ENCODE results near the gene NDUFAF2.
"Not testable (repeated sequence)": the region's sequence is repeated elsewhere in the genome, so short reads cannot be mapped to it uniquely, and the experiment has no call there.

NDUFAF2 gene

GRCh38 chr5:61050292-61050691 lies 105.3 kb downstream of the NDUFAF2 start:
- DNase-seq (ENCODE audit: low read depth in 2 of 2), result no peak

- DNase-seq (ENCODE audit: low read depth in 2 of 2), result no peak
These were observed 106.3 kb downstream of the NDUFAF2 start for GRCh38 chr5:61051267-61051666.

DNA sequence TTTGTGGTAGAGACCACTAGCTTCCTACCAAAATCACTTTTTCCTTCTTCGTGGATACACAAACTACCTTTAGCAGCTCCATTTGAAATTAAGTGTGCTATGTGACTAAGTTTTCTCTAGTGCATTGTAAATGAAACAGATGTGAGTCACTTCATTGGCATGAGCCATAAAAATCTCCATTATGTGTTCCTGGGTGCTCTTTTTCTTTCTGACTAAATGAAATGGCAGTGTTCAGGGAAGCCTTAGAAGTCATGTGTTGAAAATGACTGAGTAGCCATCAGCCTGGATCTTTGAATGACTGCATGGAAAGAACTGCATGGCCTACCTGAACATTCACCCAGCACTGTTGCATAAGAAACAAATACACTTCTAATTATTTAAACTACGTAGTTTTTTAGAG lies 107.9 kb downstream of the NDUFAF2 start:
- DNase-seq (ENCODE audit: low read depth in 2 of 2), result no peak

DNA sequence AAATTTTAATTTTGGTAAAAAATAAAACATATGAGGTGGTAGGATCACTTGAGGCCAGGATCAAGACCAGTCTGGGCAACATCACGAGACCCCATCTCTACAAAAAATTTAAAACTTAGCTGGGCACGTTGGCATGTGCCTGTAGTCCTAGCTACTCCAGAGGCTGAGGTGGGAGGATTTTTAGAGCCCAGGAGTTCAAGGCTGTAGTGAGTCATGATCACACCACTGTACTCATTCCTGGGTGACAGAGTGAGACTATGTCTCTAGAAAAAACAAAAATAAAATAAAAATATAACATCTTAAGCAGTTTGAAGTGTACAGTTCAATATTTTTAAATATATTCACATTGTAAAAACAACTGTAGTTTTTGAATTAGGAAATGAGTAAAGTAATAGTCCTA lies 108.9 kb downstream of the NDUFAF2 start:
- no peak for DNase-seq (ENCODE audit: low read depth in 2 of 2)

DNA sequence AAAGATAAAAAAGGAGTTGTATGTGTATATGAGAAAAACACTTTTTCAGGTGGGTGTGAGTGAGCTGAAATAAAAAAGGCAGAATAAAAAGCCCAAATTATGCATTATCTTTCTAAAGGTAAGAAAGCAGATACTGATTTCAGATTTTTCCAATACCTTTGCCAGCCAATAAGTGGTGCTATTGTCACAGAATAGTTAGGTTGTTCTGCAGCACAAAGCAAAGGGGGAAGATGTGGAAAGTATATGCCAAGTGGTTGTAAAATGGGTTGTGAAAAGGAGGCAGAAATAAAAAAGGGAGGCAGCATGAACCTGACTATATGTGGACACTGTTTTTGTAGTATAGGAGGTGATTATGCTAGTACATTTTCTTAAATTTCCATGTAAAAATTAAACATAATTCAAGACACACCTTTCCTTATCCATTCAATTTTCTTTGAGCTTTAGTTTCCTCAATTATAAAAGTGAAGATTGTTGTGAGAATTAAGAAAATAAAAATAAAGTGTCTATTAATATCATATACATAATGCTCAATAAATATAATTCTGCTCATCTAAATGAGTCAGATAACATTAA lies 110.5 kb downstream of the NDUFAF2 start:
- no peak for DNase-seq (ENCODE audit: low read depth in 2 of 2)

GRCh38 chr5:61059499-61059898 lies 114.5 kb downstream of the NDUFAF2 start:
- DNase-seq (ENCODE audit: low read depth in 2 of 2), result no peak

DNA sequence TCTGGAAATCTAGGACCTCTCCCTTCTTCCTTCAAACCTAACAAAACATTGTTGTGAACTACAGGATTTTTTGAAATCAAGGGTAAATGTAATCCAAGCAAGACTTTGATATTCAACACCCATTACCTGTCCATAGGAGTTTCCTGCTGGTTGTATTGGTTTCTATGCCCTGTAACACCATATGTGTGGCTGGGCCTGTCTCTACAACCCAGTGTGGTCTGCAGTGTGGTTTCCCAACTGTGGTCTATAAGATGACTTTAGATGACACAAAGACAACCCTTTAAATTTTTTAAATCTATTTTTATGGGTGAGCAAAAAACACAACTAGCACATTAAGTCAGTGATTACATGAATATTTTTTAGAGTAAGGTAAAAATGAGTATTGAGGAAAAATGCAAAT lies 124.1 kb downstream of the NDUFAF2 start:
- DNase-seq (ENCODE audit: low read depth in 2 of 2), result no peak

- no peak for DNase-seq (ENCODE audit: low read depth in 2 of 2)
These were observed 126.5 kb downstream of the NDUFAF2 start for GRCh38 chr5:61071526-61071925.

- no peak for DNase-seq (ENCODE audit: low read depth in 2 of 2)
These were observed 131.6 kb downstream of the NDUFAF2 start for GRCh38 chr5:61076626-61077025.

- no peak for DNase-seq (ENCODE audit: low read depth in 2 of 2)
These were observed 136.7 kb downstream of the NDUFAF2 start for GRCh38 chr5:61081741-61082140.

DNA sequence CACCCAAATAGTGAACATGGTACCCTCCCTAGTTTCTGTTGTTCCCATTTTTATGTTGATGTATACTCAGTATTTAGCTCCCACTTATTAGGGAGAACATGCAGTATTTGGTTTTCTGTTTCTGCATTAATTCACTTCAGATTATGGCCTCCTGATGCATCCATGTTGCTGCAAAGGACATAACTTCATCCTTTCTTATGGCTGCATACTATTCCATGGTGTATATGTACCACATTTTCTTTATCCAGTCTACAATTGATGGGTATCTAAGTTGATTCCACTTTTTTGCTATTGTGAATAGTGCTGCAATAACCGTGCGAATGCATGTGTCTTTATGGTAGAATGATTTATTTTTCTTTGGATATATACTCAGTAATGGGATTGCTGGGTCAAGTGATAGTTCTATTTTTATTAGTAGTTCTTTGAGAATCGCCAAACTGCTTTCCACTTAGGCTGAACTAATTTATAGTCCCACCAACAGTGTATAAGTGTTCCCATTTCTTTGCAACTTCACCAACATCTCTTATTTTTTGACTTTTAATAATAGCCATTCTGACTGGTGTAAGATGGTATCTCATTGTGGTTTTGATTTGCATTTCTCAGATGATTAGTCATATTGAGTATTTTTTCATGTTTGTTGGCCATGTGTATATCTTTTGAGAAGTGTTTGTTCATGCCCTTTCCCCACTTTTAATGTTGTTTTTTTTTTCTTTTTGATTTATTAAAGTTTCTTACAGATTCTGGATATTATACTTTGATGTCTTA lies 137.7 kb downstream of the NDUFAF2 start:
- DNase-seq (ENCODE audit: low read depth in 2 of 2), result no peak

GRCh38 chr5:61084658-61085057 lies 139.7 kb downstream of the NDUFAF2 start:
- no peak for DNase-seq (ENCODE audit: low read depth in 2 of 2)

DNA sequence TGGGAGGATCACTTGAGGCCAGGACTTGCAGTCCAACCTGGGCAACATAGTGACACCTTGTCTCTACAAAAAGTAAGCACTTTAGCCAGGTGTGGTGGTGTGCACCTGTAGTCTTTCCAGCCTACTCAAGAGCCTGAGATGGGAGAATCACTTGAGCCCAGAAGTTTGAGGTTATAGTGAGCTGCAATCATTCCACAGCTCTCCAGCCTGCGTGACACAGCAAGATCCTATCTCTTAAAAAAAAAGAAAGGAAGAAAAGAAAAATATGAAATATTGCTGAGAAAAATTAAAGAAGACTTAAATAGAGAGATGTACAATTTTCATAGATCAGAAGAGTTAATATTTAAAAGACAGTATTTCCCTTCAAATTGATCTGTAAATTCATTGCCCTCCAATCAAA lies 140.9 kb downstream of the NDUFAF2 start:
- no peak for DNase-seq (ENCODE audit: low read depth in 2 of 2)

- no peak for DNase-seq (ENCODE audit: low read depth in 2 of 2)
These were observed 142.9 kb downstream of the NDUFAF2 start for GRCh38 chr5:61087921-61088320.

- DNase-seq (ENCODE audit: low read depth in 2 of 2), result no peak
These were observed 144.3 kb downstream of the NDUFAF2 start for GRCh38 chr5:61089351-61089750.

DNA sequence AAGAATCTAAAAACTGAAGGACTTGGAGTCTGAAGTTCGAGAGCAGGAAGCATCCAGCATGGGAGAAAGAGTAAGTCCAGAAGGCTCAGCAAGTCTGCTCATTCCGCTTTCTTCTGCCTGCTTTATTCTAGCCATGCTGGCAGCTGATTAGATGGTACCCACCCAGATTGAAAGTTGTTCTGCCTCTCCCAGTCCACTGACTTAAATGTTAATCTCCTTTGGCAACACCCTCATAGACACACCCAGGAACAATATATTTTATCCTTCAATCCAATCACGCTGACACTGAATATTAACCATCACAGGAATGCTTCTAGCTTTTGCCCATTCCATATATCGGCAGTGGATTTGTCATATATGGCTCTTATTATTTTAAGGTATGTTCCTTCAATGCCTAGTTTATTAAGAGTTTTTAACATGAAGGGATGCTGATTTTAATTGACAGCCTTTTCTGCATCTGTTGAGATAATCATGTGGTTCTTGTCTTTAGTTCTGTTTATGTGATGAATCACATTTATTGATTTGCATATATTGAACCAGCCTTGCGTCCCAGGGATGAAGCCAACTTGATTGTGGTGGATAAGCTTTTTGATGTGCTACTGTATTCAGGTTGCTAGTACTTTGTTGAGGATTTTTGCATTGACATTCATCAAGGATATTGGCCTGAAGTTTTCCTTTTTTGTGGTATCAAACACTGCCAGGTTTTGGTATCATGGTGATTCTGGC lies 148.2 kb downstream of the NDUFAF2 start:
- DNase-seq (ENCODE audit: low read depth in 2 of 2), result not testable (repeated sequence)

DNA sequence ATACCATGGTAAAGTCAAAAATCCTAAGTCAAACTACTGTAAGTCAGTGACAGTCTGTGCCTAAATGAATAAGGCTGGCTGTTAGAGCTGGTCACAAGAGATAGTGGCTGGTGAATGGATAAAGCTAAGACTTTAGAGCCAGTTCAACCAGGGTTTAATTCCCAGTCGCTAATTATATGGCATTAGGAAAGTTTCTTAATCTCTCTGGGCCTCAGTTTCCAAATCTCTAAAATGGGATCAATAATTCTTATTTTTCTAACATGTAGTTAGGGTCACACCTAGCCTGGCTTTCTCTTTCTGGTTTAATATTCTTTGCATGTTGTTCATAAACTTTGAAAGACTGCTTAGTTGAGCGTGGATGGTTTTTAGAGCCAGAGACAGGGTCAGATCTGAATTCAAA lies 152.5 kb downstream of the NDUFAF2 start:
- no peak for DNase-seq (ENCODE audit: low read depth in 2 of 2)

DNA sequence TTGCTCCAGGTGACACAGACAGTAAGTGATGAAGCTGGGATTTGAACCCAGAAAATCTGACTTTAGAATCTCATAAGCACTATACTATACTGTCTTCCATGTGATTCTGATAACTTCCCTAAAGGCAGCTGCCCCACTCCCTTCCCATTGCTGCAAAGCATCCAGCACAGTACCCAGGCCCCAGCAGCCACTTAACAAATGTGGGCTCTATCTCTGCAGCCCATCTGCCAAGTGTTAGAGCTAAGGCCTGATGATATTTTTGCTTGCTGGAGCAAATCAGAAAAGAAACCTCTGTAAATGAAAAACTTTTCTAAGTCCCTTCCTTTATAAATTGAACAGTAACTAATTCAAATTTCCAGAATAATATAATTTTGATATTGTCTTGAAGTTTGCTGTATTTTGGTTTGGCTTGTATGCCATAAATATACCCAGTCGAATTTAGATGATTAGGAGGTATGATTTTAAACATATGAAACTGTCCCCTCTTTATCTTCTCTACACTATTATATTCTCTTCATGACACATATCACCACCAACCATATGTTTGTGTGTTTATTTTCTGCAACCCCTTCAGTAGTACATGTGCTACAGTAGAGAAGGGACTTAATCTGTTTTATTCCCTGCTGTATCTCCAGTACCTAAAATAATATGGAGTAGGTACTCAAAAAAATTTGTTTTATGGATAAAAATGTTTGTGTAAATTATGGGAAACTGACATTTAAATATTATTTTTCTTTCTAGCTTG lies 153.4 kb downstream of the NDUFAF2 start:
- DNase-seq (ENCODE audit: low read depth in 2 of 2), result no peak

- DNase-seq (ENCODE audit: low read depth in 2 of 2), result no peak
These were observed 155.4 kb downstream of the NDUFAF2 start for GRCh38 chr5:61100437-61100836.

DNA sequence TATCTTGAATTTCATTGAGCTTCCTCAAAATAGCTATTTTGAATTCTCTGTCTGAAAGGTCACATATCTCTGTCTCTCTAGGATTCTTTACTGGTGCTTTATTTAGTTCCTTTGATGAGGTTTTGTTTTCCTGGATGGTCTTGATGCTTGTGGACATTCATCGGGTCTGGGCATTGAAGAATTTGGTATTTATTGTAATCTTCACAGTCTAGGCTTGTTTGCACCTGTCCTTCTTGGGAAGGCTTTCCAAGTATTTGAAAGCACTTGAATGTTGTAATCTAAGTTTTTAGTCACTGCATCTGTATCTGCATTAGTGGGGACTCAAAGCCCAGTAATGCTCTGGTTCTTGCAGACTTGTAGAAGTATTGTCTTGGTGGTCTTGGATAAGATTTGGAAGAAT lies 169.4 kb downstream of the NDUFAF2 start:
- no peak for DNase-seq (ENCODE audit: low read depth in 2 of 2)

- DNase-seq (ENCODE audit: low read depth in 2 of 2), result no peak
These were observed 171.0 kb downstream of the NDUFAF2 start for GRCh38 chr5:61115968-61116367.

- DNase-seq (ENCODE audit: low read depth in 2 of 2), result no peak
These were observed 174.1 kb downstream of the NDUFAF2 start for GRCh38 chr5:61119066-61119465.
